HG03378 (cell line): Measurements from ENCODE around the gene GPN2.

Source experiments
- ATAC-seq: cut with Tn5 transposase; IDR thresholded peaks from one replicate; pipeline ENCODE4 v1.9.1; 2021; ENCODE audit warnings: mild to moderate bottlenecking, moderate library complexity; ENCODE audit not compliant: unreplicated experiment

The GPN2 gene

GRCh38 chr1:26889551-26890466, at the start of gene GPN2:
TSS of gene GPN2 (minus strand) at chr1:26890283. CDS start at chr1:26890096, 187 bp downstream.
- ATAC-seq: peak; percentile 61

DNA sequence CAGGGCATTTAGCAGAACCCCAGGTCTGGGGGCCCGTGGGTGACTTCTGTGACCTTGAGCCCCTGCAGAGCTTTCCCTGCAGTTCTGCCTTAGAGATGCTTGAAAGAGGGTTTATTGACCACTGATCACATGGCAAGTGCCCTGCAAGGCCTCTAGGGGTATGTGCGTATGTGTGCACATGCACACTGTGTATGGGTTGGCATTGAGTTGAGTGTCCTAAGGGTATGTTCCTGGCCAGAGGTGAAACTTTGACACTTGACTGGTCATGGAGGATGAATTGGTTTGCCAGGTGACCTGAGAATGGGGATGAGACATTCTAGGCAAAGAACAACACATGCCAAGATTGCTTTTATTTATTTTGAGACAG, 48.6 kb upstream of the GPN2 start:
- no peak for ATAC-seq

DNA sequence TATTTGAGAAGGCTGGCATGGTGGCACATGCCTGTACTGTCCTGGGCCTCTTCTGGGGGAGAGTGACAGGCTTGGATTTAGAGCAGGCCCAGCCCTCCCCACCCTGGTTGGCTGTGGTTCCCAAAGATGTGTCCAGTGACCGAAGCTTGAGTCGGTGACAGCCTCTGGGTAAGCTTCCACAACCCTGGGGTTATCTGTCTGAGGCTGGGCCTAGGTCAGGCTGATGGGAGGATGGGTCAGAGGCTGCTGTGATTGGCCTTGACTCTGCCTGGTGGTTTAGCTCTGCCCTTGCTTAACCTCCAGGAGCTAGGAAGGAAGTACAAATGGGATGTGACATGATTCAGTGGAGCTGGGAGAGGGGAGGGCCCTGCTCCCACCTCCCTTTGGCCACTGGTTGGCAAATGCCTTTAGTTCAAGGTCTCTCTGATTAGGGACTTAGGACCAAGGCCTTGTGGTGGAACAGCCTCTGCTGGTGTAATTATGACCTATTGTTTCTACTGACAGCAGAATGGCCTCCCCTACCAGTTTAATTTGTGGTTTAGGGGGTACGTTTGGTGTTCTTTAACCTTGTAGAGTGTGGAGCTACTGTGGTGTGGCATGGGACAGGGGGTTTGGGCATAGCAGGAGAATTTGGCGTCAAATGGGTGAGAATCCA, 48.0 kb upstream of the GPN2 start:
- no peak for ATAC-seq

DNA sequence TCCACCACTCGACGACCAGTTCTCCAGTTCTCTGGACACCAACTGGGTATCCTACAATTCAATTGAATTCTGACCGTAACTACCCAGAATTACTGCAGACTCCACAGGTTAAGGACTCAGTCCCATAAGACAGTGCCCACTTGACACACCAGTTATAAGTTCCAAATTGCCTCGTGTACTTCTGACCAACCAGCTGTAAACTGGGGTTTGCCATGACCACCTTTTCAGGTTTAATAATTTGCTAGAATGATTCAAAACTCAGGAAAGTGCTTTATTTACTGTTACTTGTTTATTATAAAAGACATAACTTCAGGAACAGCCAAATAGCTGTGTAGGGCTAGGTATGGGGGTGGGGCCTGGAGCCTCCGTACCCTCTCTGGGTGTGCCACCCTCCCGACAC, 46.7 kb upstream of the GPN2 start:
- no peak for ATAC-seq

DNA sequence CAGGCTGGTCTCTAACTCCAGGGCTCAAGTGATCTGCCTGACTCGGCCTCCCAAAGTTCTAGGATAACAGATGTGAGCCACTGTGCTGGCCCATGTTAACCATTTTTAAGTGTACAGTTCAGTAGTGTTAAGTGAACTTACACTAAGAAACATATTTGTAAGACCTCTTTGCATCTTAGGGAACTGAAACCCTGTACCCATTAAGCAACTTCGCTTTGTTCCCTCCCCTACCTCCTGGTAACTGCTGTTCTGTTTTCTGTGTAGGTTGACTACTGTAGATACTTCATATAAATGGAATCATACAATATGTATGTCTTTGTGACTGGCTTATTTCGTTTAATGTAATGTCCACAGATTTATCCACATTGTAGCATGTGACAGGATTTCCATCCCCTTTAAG, 42.4 kb upstream of the GPN2 start:
- no peak for ATAC-seq

GRCh38 chr1:26923711-26924110, 33.6 kb upstream of the GPN2 start:
- ATAC-seq: no peak

DNA sequence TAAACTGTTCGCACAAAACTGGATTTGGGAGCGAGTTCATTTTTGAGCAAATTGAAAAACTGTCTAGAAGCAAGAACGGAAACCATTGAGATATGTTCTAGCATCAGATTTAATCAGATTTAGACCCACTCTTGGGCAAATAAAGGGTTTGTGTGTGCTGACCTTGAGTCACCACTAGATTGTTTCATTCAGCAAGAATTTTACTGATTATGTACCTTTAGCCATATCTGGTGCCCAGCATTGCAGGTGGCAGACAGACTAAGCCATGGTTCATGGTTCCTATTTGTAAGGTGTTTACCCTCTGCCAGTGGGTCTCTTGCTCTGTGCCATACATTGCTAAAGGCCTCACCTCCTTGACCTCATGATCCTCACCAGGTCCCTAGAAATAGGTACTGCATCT, 32.8 kb upstream of the GPN2 start:
- no peak for ATAC-seq

GRCh38 chr1:26922431-26922729, 32.3 kb upstream of the GPN2 start:
- no peak for ATAC-seq

DNA sequence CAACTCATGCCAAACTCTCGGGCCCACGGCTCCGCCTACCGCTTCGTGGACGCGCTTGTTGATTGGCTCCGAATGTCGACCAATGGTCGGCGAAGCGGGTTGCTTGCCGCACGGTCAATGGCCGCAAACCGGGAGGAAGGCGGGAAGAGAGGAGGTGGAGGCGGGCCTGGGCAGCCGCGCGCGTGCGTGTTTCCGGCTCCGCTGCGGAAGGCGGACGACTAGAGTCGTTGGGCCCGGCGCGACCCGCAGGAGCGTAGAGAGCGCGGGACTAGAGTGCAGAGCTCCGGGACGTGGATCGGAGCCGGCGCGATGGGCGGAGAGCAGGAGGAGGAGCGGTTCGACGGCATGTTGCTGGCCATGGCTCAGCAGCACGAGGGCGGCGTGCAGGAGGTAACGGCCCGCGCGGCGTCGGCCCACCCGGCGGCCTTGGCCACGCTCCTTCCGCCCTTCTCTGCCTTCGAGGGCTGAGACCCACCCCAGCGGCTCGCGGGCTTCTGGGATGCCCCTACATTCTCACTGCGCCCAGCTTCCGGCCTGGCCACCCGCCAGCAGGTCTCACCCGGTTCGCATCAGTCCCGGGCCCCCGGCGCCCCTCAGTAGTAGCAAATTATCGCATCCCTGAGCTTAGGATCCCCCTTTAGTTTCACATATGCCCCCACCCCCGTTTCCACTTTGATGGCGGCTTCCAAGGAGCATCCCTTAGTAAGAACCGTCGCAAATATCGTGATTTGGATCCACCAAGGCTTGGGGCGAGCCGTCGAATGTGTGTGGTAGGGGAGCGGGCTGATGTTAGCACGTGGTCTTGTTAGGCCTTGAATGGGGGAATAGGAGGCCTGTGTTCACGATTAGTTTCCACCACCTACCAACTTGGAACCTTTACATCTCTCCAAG, 31.7 kb upstream of the GPN2 start, which contains the start of gene NUDC:
Gene NUDC, plus strand, starts transcription at position 204 of the 891 bp plus-strand sequence. Its CDS starts 106 bp downstream, at position 310.
- ATAC-seq: peak; percentile 91

DNA sequence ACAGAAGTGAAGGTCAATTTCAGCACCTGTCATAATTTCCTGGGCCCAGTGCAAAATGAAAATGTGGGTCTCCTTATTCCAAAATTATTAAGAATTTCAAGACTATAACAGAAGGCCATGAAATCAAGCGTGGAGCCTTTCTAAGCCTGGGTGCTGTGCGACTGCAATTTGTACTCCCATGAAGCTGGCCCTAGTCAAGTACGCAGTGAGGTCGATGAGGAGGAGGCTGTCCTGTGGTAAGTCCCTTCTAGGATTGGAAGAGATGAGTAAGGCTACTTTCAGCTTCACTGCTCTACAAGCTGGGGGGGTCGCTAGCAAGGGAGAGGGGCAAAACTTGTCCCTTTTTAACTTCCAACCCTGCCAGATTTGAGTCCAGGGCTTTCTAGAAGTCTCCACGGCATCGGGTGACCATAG, 31.1 kb upstream of the GPN2 start:
- peak; percentile 15 for ATAC-seq

- no peak for ATAC-seq
Measured at GRCh38 chr1:26915204-26915842, 25.2 kb upstream of the GPN2 start.

DNA sequence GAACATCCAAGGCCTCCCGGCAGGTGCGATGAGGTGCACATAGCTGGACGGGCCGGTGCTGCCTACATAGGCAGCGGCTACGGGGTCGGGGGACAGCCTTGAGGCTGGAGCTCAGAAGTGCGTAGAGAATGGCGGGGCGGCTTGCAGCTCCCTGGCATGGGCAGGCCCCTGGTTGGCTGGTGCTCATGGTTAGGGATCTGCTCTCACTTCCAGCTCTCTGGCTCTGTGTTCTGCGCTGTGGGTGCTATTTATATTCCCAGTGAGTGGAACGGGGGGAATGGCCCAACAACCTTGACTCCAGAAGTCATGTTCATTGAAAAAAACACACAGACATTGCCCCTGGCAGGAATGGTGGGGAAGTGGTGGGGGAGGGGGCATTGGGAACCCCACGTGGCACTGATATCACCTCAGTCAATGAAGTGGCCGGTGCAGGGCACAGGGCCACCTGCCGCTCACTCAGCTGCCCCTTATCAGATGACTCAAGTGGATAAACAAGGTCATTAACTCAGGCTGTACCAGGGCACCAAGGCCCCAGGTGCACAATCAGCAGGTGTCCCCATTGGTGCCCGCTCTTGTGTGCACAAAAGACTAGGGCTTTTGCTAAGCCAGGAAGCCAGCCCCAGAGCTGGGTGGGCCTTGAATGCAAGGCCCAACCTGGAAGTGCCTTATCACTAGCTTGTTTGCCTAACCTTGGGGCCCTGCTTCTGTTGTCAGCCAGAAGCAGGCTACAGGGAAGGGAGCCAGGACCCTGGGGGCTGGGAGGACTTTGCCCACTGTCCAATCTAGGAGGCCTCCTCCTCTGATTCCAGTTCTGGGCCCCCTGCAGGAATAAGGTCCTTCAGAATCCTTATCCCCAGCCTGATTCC, 23.9 kb upstream of the GPN2 start, which contains the start of gene NR0B2:
Gene NR0B2, minus strand, starts transcription at position 222 of the 866 bp plus-strand sequence. Its CDS starts 35 bp downstream, at position 187.
- no peak for ATAC-seq

- ATAC-seq: no peak
Measured at GRCh38 chr1:26913389-26913753, 23.3 kb upstream of the GPN2 start.

GRCh38 chr1:26912147-26912490, 22.0 kb upstream of the GPN2 start:
- no peak for ATAC-seq

DNA sequence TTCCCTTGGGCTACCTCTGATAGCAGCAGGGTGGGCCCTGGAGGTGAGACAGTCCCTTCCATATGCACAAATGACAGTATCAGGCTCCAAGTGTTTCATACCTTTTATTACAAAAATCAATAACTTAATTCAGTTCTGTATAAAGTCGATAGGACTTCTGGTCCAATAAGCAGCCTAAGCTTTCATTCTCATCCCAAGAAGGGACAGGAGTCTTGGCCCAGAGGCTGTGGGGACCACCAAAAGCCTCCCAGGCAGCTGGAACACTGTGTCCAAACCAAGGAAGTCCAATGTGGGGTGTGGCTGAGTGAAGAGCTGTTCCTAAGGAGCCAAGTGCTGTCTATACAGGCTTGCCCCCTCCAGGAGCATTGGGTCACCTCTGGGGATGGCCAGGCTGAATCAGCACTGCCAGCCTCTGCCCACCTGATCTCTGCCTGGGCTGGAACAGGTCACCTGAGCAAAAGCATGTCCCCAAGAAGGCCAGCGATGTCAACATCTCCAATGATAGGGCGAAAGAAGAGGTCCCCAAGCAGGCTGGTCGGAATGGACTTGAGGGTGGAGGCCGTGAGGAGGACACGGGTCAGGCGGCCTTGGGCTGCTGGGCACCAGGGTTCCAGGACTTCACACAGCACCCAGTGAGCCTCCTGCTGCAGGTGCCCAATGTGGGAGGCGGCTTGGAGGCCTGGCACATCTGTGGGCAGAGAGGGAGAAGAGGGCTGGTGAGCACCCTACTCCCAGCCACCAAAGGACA, 21.5 kb upstream of the GPN2 start:
- ATAC-seq: no peak

- no peak for ATAC-seq
Measured at GRCh38 chr1:26910343-26911160, 20.5 kb upstream of the GPN2 start.

DNA sequence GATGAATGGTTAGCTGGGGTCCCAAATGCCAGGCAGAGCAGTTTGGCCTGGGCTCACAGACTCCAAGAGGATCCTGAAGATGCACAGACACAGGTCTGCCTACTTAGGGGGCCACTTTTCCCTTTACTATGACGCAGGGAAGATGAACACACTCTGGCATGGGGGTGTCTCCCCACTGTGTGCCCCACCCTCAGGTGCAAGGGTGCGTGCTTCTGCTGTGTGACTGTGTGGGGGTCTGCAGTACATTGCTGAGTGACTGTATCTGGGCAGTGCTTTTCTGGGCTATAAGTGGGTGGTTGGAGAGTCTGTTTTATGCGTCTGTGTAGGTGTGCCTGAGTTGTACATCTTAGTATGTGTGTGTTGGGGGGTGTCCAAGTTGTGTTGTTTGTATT, 19.9 kb upstream of the GPN2 start:
- ATAC-seq: no peak
